Neural cell (in vitro differentiated cells): Measurements from ENCODE around the gene DNAJC5.

ENCODE experiments used
- CTCF ChIP-seq: fragments of 450-650 bp; IDR thresholded peaks from 2 replicates; pipeline ENCODE4 v1.5.1; 2014; ENCODE audit warnings: antibody characterized with exemption, mild to moderate bottlenecking, moderate library complexity; ENCODE audit not compliant: poor library complexity, severe bottlenecking
- EP300 ChIP-seq: fragments of 450-650 bp; conservative IDR thresholded peaks from 2 replicates; pipeline ENCODE4 v1.6.1; 2014; ENCODE audit warnings: antibody characterized with exemption, mild to moderate bottlenecking, moderate library complexity; ENCODE audit not compliant: poor library complexity, severe bottlenecking
- POLR2AphosphoS5 ChIP-seq: IDR thresholded peaks from 2 replicates; pipeline ENCODE4 v1.6.1; 2012
- SMC3 ChIP-seq: fragments of 450-650 bp; conservative IDR thresholded peaks from 2 replicates; pipeline ENCODE4 v1.6.1; 2014; ENCODE audit warnings: antibody characterized with exemption, mild to moderate bottlenecking, moderate library complexity; ENCODE audit not compliant: poor library complexity
- TF ChIP-seq, protein P1 (sequence below): IDR thresholded peaks from 2 replicates; pipeline ENCODE4 v1.6.1; 2012; ENCODE audit warnings: borderline replicate concordance

GRCh38 chr20:63881451-63882226 is 13.3 kb upstream of the DNAJC5 start:
- TF ChIP-seq CTCF (no peak), POLR2AphosphoS5 (no peak), EP300 (no peak), SMC3 (no peak)
- TF ChIP-seq, protein P1, sequence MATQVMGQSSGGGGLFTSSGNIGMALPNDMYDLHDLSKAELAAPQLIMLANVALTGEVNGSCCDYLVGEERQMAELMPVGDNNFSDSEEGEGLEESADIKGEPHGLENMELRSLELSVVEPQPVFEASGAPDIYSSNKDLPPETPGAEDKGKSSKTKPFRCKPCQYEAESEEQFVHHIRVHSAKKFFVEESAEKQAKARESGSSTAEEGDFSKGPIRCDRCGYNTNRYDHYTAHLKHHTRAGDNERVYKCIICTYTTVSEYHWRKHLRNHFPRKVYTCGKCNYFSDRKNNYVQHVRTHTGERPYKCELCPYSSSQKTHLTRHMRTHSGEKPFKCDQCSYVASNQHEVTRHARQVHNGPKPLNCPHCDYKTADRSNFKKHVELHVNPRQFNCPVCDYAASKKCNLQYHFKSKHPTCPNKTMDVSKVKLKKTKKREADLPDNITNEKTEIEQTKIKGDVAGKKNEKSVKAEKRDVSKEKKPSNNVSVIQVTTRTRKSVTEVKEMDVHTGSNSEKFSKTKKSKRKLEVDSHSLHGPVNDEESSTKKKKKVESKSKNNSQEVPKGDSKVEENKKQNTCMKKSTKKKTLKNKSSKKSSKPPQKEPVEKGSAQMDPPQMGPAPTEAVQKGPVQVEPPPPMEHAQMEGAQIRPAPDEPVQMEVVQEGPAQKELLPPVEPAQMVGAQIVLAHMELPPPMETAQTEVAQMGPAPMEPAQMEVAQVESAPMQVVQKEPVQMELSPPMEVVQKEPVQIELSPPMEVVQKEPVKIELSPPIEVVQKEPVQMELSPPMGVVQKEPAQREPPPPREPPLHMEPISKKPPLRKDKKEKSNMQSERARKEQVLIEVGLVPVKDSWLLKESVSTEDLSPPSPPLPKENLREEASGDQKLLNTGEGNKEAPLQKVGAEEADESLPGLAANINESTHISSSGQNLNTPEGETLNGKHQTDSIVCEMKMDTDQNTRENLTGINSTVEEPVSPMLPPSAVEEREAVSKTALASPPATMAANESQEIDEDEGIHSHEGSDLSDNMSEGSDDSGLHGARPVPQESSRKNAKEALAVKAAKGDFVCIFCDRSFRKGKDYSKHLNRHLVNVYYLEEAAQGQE = no peak
